GM21737 (cell line): ENCODE measurements around the gene ROPN1.

Experiments used
- ATAC-seq: cut with Tn5 transposase; IDR thresholded peaks from one replicate; pipeline ENCODE4 v1.9.1; 2021; ENCODE audit warnings: mild to moderate bottlenecking, moderate library complexity; ENCODE audit not compliant: unreplicated experiment

ROPN1 gene

DNA sequence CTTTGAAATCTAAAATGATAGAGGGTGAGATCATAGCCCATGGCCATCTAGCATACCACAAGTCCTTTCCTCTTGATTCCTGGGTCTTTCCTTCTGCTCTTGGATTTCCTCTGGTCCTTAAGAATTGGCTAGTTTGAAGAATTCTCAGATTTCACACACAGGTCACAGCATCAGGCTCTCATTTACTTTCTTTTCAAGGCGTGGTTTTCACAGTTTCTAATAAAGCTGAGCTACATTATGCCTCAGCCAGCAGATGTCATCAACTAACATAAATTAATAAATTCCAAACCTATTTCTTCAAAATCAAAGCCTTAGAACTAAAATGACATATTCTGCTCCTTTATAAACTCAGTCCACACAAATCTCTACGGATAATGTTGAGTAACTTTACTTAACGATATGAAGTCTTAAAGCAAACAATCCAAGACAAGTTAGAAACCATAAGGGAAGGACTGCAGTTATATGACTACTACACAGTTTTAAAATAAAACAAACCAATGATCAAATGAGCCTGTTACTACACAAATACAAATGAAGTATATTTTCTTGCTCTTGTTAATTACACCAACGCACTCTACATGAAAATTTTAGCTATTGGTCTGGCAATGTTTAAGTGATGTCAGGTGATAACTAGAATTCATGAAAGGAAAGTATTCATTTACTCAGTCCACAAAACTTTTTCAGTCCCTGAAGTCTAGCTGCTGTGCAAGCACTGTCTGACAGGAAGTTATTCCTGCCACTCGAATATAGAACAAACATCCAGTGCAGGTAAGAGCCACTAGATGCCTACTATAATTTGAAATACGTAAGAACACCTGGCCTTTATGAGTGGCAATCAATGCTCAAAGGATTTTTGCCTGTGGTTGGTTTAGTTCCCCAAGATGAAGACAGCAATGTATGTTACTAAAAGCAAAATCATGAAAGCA lies 40.1 kb downstream of the ROPN1 start:
- ATAC-seq: no peak

- no peak for ATAC-seq
Observed at GRCh38 chr3:123949641-123950040, 42.3 kb downstream of the ROPN1 start.

GRCh38 chr3:123948449-123948848 lies 43.5 kb downstream of the ROPN1 start:
- no peak for ATAC-seq

- no peak for ATAC-seq
Observed at GRCh38 chr3:123947482-123947881, 44.4 kb downstream of the ROPN1 start.

GRCh38 chr3:123941542-123941941 lies 50.4 kb downstream of the ROPN1 start:
- ATAC-seq: no peak

DNA sequence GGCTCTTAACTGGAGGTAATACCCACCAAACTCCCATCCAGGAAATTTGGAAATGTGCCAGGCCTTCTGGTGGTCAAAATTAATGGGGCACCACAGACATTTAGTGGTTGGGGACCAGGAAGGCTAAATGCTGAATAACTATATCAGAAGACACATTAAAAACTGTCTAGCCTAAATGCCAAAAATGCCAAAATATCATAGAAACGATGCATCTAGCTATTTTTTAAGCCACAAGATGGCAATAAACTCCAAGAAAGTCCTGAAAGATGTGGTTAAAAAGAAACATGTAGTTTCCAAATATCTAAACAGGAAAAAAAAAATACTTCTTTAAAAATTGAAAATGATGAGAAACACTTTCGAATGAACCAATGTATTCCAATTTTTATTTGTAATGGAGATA lies 50.8 kb downstream of the ROPN1 start:
- no peak for ATAC-seq

- no peak for ATAC-seq
Observed at GRCh38 chr3:123939706-123940105, 52.2 kb downstream of the ROPN1 start.

- no peak for ATAC-seq
Observed at GRCh38 chr3:123936400-123936799, 55.5 kb downstream of the ROPN1 start.

GRCh38 chr3:123935830-123936229 lies 56.1 kb downstream of the ROPN1 start:
- no peak for ATAC-seq

DNA sequence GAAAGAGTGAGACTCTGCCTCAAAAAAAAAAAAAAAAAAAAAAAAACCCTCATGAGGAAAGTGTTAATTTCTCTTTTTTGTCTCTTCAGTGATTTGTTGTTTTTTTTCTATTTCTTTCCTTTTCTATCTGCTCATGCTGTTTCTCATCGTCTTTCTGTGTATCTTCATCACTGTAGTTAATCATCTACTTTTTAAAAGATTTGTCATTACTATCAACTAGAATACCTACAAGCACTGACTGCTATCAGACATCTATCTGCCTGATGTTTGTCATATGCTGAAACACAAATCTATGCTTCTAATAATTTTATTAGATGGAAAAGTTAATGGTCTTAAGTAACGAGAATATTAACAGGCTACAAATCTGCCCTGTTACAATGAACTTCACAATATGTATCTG lies 57.7 kb downstream of the ROPN1 start:
- no peak for ATAC-seq

DNA sequence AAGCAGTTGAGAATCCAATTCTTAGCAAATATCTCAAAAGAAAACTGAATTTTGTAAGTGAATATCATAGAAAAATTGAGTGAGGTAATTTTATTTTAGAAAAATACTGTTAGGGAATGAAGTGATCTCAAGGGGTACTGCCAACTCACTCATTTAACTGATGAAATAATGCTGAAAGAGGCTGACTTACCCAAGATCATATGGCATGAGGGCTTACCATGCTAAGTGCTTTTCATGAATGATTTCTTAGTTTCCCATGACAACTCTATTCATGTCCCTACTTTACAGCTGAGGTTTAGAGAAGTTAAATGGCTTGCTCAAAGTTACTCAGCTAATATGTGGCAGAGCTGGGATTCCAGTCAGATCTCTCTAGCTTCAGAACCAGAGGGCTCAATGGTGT lies 61.5 kb downstream of the ROPN1 start:
- ATAC-seq: no peak

GRCh38 chr3:123929325-123929724 lies 62.6 kb downstream of the ROPN1 start:
- no peak for ATAC-seq

DNA sequence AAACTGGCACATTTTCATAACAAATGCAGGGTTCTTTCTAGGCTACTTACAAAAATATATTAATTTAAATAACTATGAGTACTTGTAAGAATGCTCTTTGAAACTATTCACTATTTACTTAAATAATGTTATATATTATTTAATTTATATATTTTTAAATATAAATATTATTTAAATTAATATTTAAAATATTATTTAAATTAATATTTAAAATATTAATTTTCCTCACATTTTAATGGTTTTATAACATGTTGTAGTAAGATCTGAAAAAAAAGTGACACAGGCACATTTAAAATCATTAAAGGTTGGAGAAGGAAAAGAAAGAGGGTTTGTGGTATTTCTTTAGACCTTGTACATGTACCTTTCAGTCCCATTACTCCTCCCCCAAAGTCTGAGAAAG lies 65.5 kb downstream of the ROPN1 start:
- no peak for ATAC-seq

DNA sequence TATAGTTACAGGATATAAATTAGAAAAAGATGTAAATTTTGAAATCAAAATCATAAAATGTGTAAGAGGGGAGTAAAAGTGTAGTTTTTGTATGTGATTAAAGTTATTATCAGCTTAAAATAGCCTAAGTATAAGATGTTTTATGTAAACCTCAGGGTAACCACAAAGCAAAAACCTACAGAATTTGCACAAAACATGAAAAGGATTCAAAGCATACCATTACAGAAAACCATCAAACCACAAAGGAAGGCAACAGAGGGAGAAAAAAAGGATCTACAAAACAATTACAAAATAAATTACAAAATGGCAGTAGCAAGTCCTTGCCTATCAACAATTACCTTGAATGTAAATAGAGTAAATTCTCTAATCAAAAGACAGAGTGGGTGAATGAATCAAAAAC lies 71.1 kb downstream of the ROPN1 start:
- ATAC-seq: no peak

DNA sequence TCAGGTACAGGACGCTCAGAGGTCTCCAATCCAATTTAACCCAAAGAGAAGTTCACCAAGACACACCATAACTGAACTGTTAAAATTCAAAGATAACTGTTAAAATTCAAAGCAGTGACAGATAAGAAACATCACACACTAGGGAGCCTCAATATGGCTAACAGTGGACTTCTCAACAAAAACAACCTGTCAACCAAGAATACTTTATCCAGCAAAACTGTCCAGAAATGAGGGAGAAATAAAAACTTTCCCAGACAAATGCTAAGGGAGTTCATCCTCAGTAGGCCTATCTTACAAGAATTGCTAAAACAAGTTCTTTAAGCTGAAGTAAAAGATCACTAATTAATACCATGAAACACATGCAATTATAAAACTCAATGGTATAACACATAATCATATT lies 71.5 kb downstream of the ROPN1 start:
- no peak for ATAC-seq

- ATAC-seq: no peak
Observed at GRCh38 chr3:123919353-123919752, 72.6 kb downstream of the ROPN1 start.
